Measurements from ENCODE around the gene CHCHD6.

GRCh38 chr3:127008236-127008635 lies 304.2 kb downstream of the CHCHD6 start:
- TF ChIP-seq CTCF (IDR thresholded peaks at IDR 0.05) (no peak), POLR2A (IDR thresholded peaks at IDR 0.05) (no peak)

Data from right lobe of liver (tissue), 4 donors.